ENCODE data around the gene VEZT.

Gene VEZT

GRCh38 chr12:95200128-95200894 is 17.3 kb upstream of the VEZT start:
- DNase-seq: no peak

DNA sequence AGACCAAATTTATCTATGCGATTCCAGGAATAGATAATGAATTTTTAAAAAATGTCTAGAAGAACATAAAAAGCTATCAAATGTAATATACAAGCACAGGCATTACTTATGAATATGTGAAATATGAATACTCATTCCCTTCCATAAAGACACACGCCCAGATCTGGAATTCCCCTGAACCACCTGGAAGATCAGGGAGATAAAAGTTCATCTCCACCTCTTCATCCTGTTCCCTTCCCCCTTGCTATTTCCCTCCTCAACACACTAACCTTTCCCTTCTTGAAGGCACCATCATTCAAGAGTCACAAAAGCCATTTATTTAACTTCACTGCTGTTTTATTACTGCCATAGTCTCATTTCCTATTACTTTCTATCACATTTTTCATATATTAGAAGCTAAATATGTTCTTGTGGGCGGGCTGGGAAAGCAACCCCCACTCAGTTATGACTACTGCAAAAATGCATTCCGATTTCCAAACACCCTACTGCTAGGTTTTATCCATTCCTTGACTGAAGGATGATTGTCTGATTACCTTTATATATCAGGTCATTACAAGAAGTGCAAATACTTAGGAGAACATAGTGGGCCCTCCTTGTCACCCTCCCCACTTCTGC is 16.4 kb upstream of the VEZT start:
- no peak for DNase-seq

GRCh38 chr12:95202691-95203486 is 14.7 kb upstream of the VEZT start:
- no peak for DNase-seq

GRCh38 chr12:95203487-95204030 is 14.0 kb upstream of the VEZT start:
- no peak for DNase-seq

GRCh38 chr12:95204141-95204866 is 13.3 kb upstream of the VEZT start:
- peak in 1 of 2 experiments; percentile 6 for DNase-seq

GRCh38 chr12:95205016-95205624 is 12.5 kb upstream of the VEZT start:
- no peak for DNase-seq

GRCh38 chr12:95205685-95206084 is 11.9 kb upstream of the VEZT start:
- DNase-seq: no peak

DNA sequence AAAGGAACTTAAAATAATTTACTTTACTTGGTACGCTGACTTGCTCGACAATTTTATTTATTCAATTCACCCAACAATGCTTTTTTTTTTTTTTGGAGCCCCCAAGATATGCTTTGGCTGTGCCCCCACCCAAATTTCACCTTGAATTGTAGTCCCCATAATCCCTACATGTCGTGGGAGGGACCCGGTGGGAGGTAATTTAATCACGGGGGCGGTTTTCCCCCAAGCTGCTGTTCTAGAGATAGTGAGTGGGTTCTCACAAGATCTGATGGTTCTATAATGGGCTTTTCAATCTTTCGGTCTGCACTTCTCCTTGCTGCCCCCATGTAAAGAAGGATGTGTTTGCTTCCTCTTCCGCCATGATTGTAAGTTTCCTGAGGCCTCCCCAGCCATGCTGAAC is 10.7 kb upstream of the VEZT start:
- DNase-seq: no peak

- DNase-seq: no peak
These were observed 10.2 kb upstream of the VEZT start for GRCh38 chr12:95207407-95207806.

DNA sequence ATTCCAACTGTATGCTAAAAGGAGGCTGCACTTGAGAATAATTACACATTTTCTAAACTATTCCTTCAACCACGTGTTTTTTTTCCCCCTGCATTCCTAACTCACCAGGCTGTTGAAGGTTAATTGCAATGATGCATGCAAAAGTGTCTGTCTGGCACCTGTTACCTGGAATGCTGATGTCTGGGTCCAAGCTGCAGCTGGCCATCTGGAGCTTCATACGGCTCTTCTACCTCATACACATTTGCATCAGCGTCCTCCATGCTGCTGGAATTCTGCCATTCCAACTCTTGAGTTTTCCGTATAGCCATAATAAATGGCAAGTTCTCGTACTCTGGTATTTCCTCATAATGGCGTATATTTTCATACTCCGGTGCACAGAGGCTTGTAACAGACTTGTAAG is 8.9 kb upstream of the VEZT start:
- DNase-seq: no peak

DNA sequence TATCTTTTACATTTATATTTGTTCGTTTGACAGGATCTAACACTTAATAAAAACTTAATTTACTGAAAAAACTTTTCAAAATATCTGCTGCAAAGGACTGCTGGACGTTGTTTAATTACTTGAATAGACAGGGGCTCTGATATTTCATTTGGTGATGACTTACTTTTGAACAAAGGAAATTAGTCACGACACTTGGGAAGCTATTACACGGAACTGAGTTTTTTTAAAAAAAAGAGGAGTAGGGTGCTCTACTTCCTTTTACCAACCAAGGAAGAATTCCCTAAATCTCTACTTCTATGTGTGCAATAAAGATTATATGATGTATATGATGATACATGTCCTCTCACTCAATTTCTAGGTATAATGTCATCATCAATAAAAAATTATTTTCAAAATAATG is 5.0 kb upstream of the VEZT start:
- DNase-seq: no peak

- no peak for DNase-seq
These were observed 4.5 kb upstream of the VEZT start for GRCh38 chr12:95213119-95213518.

DNA sequence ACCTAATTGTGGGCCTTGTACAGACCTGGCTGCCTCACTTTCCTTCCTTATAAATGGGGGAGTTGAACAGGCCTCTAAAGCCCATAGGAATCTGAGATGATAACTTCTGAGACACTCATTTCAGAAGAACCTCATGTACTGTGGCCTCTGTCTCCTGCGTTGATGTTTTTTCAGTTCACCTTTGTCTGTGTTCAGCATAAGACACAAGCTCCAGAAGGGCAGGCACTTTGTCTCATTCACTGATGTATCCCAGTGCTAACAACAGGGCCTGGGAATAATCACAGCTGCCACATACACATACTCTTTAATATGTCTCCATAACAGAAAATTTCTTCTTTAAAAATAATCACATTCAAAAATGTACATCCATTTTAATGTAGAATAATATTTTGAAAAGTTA is 3.7 kb upstream of the VEZT start:
- DNase-seq: no peak

DNA sequence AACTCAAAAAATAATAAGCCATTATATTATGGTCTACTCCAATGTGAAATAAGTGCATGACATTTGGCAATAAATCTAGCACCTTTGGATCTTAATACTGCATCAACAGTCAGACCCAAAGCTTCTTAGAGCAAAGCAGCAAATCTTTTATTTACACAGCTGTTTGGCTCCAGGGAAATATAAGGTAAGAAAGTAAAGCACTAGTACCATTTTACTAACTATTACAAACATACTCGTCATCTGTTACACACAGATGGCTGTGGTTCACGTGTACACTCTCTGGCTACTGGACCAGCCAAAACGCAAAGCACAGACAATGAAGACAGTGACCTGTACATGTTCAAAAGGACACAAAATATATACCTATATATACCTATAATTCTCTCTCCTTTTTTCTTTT is 3.1 kb upstream of the VEZT start:
- DNase-seq: no peak

DNA sequence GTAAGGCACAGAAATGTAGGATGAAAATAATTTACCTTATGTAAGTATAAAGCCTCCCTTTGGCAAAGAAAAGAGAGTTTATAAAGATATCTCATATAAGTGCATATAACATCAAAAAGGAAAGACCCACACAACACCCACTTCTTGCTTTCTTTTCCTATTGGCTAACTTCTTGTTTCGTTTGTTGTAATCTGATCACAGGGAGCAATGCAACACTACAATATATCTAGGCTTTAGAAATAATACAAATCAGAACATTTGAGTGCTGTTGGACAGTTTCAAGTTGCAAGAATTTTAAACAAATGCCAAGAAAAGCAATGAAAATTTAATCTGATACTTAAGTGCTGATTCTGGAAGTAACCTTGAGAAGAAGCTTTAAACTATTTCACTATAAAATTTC is 1.7 kb upstream of the VEZT start:
- no peak for DNase-seq

- no peak for DNase-seq
These were observed 763 bp upstream of the VEZT start for GRCh38 chr12:95216711-95217376.

- peak; percentile 58 to 67 for DNase-seq
These were observed 835 bp downstream of the VEZT start for GRCh38 chr12:95218150-95219133.

DNA sequence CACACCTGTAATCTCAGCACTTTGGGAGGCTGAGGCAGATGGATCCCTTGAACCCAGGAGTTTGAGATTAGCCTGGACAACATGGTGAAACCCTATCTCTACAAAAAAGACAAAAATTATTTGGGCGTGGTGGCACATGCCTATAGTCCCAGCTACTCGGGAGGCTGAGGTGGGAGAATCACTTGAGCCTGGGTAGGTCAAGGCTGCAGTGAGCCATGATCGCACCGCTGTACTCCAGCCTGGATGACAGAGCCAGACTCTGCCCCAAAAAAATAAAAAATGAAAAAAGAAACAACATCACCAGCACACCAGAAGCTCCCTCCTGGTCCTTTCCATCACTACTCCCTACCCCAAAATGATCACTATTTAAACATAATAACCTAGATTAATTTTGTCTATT is 2.6 kb downstream of the VEZT start:
- no peak for DNase-seq

GRCh38 chr12:95220726-95221125 is 3.1 kb downstream of the VEZT start:
- no peak for DNase-seq

Measured in activated CD4-positive, alpha-beta T cell treated with anti-CD3 and anti-CD28 coated beads, Interleukin-2, amount 50 U/mL, for 48 hours (primary cell).